Measurements from ENCODE around the gene CACNA1S.

CACNA1S gene

DNA sequence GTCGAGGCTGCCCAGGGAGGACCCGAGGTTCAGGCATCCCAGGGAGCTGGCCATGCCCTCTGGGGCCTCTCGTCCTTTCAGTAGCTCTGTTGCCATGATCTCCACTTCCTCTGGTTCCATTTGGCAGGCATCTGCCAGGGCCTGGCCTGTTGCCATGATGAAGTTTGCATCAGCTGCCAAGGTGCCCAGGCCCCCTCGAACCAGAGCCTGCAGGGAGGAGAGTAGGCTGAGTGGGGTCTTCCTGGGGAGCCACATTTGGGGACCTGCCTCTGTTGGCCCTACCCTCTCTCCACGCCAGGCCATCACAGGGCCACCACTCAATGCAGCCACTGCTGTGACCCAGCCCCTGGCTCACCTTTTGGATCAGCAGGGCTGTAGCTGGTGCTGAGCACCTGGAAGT lies 72.3 kb downstream of the CACNA1S start:
- FAIRE-seq = no peak

DNA sequence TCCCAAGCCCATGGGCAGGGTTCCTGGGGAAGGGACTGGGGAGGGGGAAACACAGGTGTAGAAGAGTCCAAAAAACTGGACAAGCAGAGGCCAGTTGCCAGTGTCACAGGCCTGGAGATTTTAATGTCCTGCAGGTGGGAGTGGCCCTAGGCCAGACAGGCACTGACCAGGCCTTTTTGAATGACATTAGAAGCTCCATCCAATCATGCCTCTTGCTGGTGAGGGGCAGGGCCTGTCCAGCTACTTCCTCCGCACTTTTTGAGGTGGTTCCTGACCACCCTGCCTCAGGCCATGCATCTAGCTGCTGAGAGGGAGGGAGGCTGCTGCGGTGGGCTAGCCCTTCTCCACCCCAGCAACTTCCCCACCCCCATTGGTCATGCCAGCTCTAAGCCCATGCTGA lies 72.8 kb downstream of the CACNA1S start:
- FAIRE-seq = no peak
- no peak for DNase-seq (ENCODE audit: insufficient read length, low spot score)
- TF ChIP-seq, protein P1, sequence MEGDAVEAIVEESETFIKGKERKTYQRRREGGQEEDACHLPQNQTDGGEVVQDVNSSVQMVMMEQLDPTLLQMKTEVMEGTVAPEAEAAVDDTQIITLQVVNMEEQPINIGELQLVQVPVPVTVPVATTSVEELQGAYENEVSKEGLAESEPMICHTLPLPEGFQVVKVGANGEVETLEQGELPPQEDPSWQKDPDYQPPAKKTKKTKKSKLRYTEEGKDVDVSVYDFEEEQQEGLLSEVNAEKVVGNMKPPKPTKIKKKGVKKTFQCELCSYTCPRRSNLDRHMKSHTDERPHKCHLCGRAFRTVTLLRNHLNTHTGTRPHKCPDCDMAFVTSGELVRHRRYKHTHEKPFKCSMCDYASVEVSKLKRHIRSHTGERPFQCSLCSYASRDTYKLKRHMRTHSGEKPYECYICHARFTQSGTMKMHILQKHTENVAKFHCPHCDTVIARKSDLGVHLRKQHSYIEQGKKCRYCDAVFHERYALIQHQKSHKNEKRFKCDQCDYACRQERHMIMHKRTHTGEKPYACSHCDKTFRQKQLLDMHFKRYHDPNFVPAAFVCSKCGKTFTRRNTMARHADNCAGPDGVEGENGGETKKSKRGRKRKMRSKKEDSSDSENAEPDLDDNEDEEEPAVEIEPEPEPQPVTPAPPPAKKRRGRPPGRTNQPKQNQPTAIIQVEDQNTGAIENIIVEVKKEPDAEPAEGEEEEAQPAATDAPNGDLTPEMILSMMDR (IDR thresholded peaks at IDR 0.05; ENCODE audit: insufficient read depth, missing control alignments) = no peak

More for the DNA sequence above, 72.3 kb downstream of the CACNA1S start:
- no peak for DNase-seq (ENCODE audit: insufficient read length, low spot score)
- TF ChIP-seq, protein P1 (IDR thresholded peaks at IDR 0.05; ENCODE audit: insufficient read depth, missing control alignments) = no peak

DNA sequence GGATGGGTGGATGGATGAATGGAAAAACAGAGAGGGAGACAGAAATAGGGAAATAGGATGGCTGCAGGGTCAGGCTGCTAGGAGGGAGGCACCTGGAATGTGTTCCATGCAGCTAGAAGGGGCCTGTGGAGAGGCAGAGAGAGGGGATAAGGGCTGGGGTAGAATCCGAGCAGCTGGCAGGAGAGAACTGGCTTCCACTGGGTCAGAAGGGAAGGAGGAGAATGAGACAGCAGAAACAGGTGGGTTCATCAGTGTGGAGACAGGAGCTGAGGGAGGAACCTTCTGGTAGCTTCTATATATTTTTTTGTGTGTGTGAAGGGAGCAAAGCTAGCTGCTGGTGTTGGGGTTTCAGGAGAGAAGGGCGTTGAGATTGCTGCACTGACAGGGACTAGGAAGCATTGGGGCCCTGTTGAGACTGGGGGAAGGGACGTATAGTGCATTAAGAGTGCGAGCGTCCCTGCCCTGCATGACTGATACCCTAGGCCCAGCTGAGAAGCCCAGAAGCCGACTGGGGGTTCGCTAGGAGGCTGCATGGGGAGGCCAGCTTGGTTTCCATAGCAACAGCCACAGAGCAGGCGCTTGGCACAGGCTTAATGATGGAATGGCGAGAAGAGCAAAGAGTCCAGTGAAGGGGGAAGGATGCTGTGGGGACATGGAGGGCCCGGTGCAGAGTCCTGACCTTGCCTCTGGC lies 73.9 kb downstream of the CACNA1S start:
- FAIRE-seq (no peak), DNase-seq (ENCODE audit: insufficient read length, low spot score) (peak; percentile 95)
- TF ChIP-seq, protein P1 (IDR thresholded peaks at IDR 0.05; ENCODE audit: insufficient read depth, missing control alignments) = no peak

DNA sequence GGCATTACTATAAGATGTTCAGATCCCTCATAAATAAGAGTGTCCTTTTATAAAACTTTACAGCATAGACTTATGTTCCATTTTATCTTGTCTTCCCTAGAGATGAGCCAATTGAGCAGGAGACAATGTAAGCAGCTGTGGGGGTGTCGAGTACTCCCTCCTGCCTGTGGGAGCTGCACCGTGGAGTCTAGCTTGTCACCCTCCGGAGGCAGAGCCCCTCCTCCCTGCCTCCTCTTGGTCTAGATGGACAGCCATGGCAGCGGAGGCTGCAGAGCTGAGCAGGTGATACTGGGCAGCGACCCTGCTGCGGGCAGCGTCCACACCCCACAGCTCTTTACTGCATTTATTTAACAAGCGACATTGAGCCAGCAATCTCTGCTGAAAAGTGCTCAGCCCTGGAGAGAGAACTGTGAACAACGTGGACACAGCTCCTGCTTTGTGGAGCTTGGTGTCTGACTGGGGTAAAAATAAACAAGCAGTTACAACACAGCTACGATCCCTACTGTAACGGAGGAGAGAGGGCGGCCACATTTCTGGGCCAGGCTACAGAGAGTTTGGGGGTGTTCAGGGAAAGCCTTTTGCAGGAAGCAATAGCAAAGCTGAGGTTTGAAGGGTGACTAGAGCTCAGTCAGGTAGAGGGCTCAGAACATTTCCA lies 75.9 kb downstream of the CACNA1S start:
- FAIRE-seq = no peak
- TF ChIP-seq, protein P1 (IDR thresholded peaks at IDR 0.05; ENCODE audit: insufficient read depth, missing control alignments) = no peak
- no peak for DNase-seq (ENCODE audit: insufficient read length, low spot score)

DNA sequence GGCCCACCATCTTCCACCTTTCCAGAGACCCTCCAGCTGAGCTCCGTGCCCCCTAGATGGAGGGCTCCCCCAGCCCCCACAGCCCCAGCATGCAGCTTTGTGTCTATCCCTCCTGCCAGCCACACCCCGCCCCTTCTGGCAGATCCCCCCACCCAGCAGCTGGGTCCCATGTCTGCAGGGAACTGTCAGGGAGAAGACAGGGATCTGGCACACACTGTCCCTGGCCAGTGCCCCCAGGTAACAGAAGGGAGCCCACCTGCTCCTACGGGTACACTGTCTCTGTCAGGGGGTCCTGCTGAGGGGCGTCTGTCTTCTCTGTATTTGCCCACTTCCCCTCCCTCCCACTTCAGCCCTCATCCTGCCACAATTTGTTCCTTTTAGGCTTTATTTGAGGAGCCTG lies 77.6 kb downstream of the CACNA1S start:
- FAIRE-seq = no peak
- TF ChIP-seq, protein P1 (IDR thresholded peaks at IDR 0.05; ENCODE audit: insufficient read depth, missing control alignments) = no peak
- no peak for DNase-seq (ENCODE audit: insufficient read length, low spot score)

DNA sequence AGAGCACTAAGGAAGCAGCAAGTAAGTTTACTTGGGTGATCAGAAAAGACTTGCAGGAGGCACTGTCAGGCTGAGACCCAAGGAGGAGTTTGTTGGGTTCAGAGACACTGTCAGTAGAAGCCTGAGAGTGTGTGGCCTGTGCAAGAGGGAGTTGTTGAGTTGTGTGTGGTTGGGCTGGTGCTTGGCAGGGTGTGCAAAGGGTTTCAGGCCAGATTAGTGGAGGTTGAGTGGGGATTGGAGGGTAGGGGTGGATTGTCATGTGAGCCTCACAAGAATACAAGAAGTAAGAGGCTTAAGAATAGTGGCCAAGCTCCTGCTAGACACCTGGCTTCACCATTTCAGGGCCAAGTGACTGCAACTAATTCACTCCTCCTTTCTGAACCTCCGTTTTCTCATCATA lies 79.8 kb downstream of the CACNA1S start:
- TF ChIP-seq, protein P1 (IDR thresholded peaks at IDR 0.05; ENCODE audit: insufficient read depth, missing control alignments) = peak; percentile 4
- DNase-seq (ENCODE audit: insufficient read length, low spot score) (peak; percentile 80), FAIRE-seq (peak; percentile 89)

DNA sequence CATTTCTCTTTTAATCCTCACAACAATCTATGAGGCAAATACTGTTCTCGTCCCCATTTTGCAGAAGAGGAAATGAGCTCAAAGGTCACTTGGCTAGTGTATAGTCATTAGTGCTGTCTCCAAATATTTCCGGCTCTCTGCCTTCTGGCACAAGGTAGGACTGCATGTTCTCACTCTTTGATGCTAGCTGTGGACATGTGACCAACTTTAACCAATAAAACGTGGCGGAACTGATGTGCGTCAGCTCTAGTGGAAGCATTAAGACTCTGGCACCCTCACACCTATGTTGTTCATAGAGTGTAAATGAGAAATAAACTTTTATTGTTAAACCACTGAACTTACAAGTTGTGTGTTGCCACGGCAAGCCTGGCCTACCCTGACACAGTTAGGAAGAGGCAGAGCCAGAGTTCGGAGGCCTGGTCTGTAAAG lies 83.8 kb downstream of the CACNA1S start:
- no peak for FAIRE-seq

More for the DNA sequence above, 83.8 kb downstream of the CACNA1S start:
- DNase-seq (ENCODE audit: insufficient read length, low spot score) = no peak
- TF ChIP-seq, protein P1 (IDR thresholded peaks at IDR 0.05; ENCODE audit: insufficient read depth, missing control alignments) = no peak
